ENCODE data around the gene SAV1. TPM values are rescaled to one million over a fixed set of nuclear protein-coding genes. Genes with fewer than 3 reads are reported as not detected.

The SAV1 gene
- total and polyA plus RNA-seq, 2 of the 8 experiments (the other 6 are each of a cell fraction or from before 2014, with no cell fraction given) = 15.9 to 78.3 TPM

DNA sequence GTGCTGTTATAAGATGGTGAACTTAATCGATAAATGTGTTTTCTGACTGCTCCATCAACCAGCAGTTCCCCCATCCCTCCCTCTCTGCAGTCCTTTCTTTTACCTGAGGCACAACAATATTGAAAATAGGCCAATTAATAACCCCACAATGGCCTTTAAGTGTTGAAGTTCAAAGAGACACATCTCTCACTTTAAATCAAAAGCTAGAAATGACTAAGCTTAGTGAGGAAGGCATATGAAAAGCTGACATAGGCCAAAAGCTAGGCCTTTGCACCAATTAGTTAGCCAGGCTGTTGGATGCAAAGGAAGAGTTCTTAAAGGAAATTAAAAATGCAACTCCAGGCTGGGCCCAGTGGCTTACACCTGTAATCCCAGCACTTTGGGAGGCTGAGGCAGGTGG lies 43.7 kb downstream of the SAV1 start (continued):
- TF ChIP-seq, protein P1, sequence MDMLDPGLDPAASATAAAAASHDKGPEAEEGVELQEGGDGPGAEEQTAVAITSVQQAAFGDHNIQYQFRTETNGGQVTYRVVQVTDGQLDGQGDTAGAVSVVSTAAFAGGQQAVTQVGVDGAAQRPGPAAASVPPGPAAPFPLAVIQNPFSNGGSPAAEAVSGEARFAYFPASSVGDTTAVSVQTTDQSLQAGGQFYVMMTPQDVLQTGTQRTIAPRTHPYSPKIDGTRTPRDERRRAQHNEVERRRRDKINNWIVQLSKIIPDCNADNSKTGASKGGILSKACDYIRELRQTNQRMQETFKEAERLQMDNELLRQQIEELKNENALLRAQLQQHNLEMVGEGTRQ (IDR thresholded peaks at IDR 0.05; ENCODE audit: low read length) = no peak
- TF ChIP-seq, protein P2, sequence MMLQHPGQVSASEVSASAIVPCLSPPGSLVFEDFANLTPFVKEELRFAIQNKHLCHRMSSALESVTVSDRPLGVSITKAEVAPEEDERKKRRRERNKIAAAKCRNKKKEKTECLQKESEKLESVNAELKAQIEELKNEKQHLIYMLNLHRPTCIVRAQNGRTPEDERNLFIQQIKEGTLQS (IDR thresholded peaks at IDR 0.05; ENCODE audit: insufficient read depth, low read depth, low read length) = no peak
- TF ChIP-seq POLR2A (IDR thresholded peaks at IDR 0.05; ENCODE audit: control extremely low read depth in 1 of 2, low read depth in 2 of 2, low read length in 2 of 2) (no peak), GTF2F1 (IDR thresholded peaks at IDR 0.05; ENCODE audit: borderline replicate concordance, low read depth, low read length) (no peak)

Measured in H1 (cell line).